ENCODE measurements around the gene LIN9. TPM values are rescaled to one million over a fixed set of nuclear protein-coding genes. Genes with fewer than 3 reads are reported as not detected.

Gene LIN9
- total and polyA plus RNA-seq, 2 of the 13 experiments (the other 11 are each of a cell fraction or from before 2014, with no cell fraction given), result 3.0 to 10.0 TPM

DNA sequence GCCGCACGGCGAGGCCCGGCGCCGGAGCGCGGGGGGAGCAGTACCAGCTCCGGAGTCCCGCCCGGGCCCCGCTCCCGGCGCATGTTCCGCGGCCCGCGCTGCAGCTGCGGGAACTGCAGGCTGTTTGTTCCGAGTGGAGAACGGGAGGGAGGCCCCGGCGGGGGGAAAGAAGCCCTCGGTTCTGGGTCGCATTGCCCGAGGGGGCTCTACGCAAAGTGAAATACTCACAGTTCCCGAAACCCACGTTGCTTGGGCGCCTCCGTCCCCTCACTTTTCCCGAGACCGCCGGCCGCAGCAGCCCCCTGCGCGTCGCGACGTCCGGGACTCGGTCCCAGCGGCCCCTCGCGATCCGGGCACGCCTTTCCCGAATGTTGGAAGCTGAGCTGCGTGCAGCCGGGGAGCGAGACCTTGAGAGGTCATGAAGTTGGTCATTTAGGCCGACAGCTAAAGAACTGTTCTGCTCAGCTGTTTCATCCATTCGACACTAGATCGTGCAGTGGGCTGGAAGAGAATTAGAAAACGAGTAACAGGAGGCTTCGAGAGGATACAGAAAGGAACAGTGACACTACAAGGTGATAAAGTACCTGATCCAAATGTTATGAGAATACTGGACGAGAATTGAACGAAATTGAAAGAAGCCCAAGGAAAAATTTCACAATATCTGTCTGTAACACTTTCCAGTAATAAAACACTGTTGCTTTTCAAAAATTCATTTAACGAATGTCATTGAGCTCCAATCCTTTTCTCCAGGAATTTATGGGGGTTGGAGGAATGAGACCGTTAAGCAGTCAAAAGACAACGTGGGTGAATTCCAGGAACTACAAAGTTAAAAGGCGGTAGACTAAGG is 657 bp upstream of the LIN9 start (continued):
- TF ChIP-seq, protein P1, sequence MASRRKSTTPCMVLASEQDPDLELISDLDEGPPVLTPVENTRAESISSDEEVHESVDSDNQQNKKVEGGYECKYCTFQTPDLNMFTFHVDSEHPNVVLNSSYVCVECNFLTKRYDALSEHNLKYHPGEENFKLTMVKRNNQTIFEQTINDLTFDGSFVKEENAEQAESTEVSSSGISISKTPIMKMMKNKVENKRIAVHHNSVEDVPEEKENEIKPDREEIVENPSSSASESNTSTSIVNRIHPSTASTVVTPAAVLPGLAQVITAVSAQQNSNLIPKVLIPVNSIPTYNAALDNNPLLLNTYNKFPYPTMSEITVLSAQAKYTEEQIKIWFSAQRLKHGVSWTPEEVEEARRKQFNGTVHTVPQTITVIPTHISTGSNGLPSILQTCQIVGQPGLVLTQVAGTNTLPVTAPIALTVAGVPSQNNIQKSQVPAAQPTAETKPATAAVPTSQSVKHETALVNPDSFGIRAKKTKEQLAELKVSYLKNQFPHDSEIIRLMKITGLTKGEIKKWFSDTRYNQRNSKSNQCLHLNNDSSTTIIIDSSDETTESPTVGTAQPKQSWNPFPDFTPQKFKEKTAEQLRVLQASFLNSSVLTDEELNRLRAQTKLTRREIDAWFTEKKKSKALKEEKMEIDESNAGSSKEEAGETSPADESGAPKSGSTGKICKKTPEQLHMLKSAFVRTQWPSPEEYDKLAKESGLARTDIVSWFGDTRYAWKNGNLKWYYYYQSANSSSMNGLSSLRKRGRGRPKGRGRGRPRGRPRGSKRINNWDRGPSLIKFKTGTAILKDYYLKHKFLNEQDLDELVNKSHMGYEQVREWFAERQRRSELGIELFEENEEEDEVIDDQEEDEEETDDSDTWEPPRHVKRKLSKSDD (CRISPR knock-in tag; IDR thresholded peaks at IDR 0.05; ENCODE audit: low read depth), result 0 out of 2 replicates have a peak, but pooled peaks have one; percentile 7
- no peak for TF ChIP-seq POLR2A (IDR thresholded peaks at IDR 0.05; ENCODE audit: insufficient read depth in 1 of 2, low read depth in 2 of 2, low read length in 2 of 2)
- TF ChIP-seq RFX1 (IDR thresholded peaks at IDR 0.05), result no peak
- TF ChIP-seq CBX2 (IDR thresholded peaks at IDR 0.05; ENCODE audit: low read depth, low read length), result 0 out of 2 replicates have a peak, but pooled peaks have one; percentile 59
- no peak for TF ChIP-seq CBX2 (CRISPR knock-in tag; IDR thresholded peaks at IDR 0.05; ENCODE audit: low read depth)
- TF ChIP-seq JARID2 (CRISPR knock-in tag; IDR thresholded peaks at IDR 0.05; ENCODE audit: insufficient replicate concordance), result no peak
- no peak for TF ChIP-seq YY1 (IDR thresholded peaks at IDR 0.05; ENCODE audit: insufficient read depth, insufficient replicate concordance, low read depth, low read length)
- peak; percentile 36; the same call in 1 of the 2 replicates for TF ChIP-seq SALL1 (CRISPR knock-in tag; IDR thresholded peaks at IDR 0.05)
- TF ChIP-seq, protein P2, sequence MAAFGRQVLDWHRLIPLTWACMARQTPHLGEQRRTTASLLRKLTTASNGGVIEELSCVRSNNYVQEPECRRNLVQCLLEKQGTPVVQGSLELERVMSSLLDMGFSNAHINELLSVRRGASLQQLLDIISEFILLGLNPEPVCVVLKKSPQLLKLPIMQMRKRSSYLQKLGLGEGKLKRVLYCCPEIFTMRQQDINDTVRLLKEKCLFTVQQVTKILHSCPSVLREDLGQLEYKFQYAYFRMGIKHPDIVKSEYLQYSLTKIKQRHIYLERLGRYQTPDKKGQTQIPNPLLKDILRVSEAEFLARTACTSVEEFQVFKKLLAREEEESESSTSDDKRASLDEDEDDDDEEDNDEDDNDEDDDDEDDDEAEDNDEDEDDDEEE (CRISPR knock-in tag; IDR thresholded peaks at IDR 0.05), result no peak
- TF ChIP-seq RNF2 (conservative IDR thresholded peaks at IDR 0.05; ENCODE audit: low read depth), result peak; percentile 31; the same call in 1 of the 2 replicates
- TF ChIP-seq MAFK (conservative IDR thresholded peaks at IDR 0.05 in 1 of 2, IDR thresholded peaks at IDR 0.05 in 1 of 2; ENCODE audit: low read length in 2 of 2), result no peak
- TF ChIP-seq ZNF382 (CRISPR knock-in tag; IDR thresholded peaks at IDR 0.05; ENCODE audit: borderline replicate concordance), result no peak
- TF ChIP-seq NFYB (CRISPR knock-in tag; IDR thresholded peaks at IDR 0.05), result no peak
- TF ChIP-seq PTBP1 (IDR thresholded peaks at IDR 0.05; ENCODE audit: low read depth, low read length, poor library complexity, severe bottlenecking), result no peak
- no peak for TF ChIP-seq GTF3A (CRISPR knock-in tag; conservative IDR thresholded peaks at IDR 0.05)
- TF ChIP-seq, protein P3, sequence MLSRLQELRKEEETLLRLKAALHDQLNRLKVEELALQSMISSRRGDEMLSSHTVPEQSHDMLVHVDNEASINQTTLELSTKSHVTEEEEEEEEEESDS (CRISPR knock-in tag; IDR thresholded peaks at IDR 0.05; ENCODE audit: borderline replicate concordance), result no peak
- TF ChIP-seq, protein P4, sequence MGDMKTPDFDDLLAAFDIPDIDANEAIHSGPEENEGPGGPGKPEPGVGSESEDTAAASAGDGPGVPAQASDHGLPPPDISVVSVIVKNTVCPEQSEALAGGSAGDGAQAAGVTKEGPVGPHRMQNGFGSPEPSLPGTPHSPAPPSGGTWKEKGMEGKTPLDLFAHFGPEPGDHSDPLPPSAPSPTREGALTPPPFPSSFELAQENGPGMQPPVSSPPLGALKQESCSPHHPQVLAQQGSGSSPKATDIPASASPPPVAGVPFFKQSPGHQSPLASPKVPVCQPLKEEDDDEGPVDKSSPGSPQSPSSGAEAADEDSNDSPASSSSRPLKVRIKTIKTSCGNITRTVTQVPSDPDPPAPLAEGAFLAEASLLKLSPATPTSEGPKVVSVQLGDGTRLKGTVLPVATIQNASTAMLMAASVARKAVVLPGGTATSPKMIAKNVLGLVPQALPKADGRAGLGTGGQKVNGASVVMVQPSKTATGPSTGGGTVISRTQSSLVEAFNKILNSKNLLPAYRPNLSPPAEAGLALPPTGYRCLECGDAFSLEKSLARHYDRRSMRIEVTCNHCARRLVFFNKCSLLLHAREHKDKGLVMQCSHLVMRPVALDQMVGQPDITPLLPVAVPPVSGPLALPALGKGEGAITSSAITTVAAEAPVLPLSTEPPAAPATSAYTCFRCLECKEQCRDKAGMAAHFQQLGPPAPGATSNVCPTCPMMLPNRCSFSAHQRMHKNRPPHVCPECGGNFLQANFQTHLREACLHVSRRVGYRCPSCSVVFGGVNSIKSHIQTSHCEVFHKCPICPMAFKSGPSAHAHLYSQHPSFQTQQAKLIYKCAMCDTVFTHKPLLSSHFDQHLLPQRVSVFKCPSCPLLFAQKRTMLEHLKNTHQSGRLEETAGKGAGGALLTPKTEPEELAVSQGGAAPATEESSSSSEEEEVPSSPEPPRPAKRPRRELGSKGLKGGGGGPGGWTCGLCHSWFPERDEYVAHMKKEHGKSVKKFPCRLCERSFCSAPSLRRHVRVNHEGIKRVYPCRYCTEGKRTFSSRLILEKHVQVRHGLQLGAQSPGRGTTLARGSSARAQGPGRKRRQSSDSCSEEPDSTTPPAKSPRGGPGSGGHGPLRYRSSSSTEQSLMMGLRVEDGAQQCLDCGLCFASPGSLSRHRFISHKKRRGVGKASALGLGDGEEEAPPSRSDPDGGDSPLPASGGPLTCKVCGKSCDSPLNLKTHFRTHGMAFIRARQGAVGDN (CRISPR knock-in tag; IDR thresholded peaks at IDR 0.05), result peak; percentile 82
- no peak for TF ChIP-seq ZNF224 (CRISPR knock-in tag; IDR thresholded peaks at IDR 0.05)
- TF ChIP-seq REPIN1 (CRISPR knock-in tag; IDR thresholded peaks at IDR 0.05; ENCODE audit: borderline replicate concordance, low read depth), result no peak
- TF ChIP-seq, protein P5, sequence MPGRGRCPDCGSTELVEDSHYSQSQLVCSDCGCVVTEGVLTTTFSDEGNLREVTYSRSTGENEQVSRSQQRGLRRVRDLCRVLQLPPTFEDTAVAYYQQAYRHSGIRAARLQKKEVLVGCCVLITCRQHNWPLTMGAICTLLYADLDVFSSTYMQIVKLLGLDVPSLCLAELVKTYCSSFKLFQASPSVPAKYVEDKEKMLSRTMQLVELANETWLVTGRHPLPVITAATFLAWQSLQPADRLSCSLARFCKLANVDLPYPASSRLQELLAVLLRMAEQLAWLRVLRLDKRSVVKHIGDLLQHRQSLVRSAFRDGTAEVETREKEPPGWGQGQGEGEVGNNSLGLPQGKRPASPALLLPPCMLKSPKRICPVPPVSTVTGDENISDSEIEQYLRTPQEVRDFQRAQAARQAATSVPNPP (CRISPR knock-in tag; IDR thresholded peaks at IDR 0.05), result 0 out of 2 replicates have a peak, but pooled peaks have one; percentile 3
